CD4-positive, alpha-beta T cell treated with Interleukin-10 for 1 hour (primary cell): Measurements from ENCODE around the gene SEC24C.
"Not testable (repeated sequence)": the region's sequence is repeated elsewhere in the genome, so short reads cannot be mapped to it uniquely, and the experiment has no call there.

Experiments
- DNase-seq: peaks from one replicate; pipeline ENCODE4 v3.0.0-alpha.2; 2020

SEC24C gene

GRCh38 chr10:73731588-73732375, 12.4 kb upstream of the SEC24C start:
- DNase-seq = no peak

GRCh38 chr10:73732426-73732825, 11.7 kb upstream of the SEC24C start:
- DNase-seq = no peak

- no peak for DNase-seq
These were observed 11.1 kb upstream of the SEC24C start for GRCh38 chr10:73732931-73733623.

- no peak for DNase-seq
These were observed 10.0 kb upstream of the SEC24C start for GRCh38 chr10:73734028-73734720.

GRCh38 chr10:73734796-73735305, 9.3 kb upstream of the SEC24C start:
- no peak for DNase-seq

- DNase-seq = not testable (repeated sequence)
These were observed 3.5 kb upstream of the SEC24C start for GRCh38 chr10:73740501-73741254.

- no peak for DNase-seq
These were observed 1.8 kb upstream of the SEC24C start for GRCh38 chr10:73742454-73742734.

GRCh38 chr10:73743327-73743904, 756 bp upstream of the SEC24C start:
- no peak for DNase-seq

GRCh38 chr10:73744664-73744975, 448 bp downstream of the SEC24C start:
- DNase-seq = peak; percentile 57

GRCh38 chr10:73746721-73747120, 2.5 kb downstream of the SEC24C start:
- no peak for DNase-seq

- DNase-seq = no peak
These were observed 6.6 kb downstream of the SEC24C start for GRCh38 chr10:73750819-73751218.

- no peak for DNase-seq
These were observed 12.0 kb downstream of the SEC24C start for GRCh38 chr10:73756183-73756582.

GRCh38 chr10:73758704-73759511, 14.7 kb downstream of the SEC24C start:
- DNase-seq = peak; percentile 47

- peak; percentile 84 for DNase-seq
These were observed 15.4 kb downstream of the SEC24C start for GRCh38 chr10:73759512-73760115.

- DNase-seq = no peak
These were observed 17.6 kb downstream of the SEC24C start for GRCh38 chr10:73761781-73762180.

GRCh38 chr10:73762915-73763314, 18.7 kb downstream of the SEC24C start:
- DNase-seq = no peak

GRCh38 chr10:73763343-73763742, 19.2 kb downstream of the SEC24C start:
- DNase-seq = peak; percentile 71

GRCh38 chr10:73765066-73765465, 20.9 kb downstream of the SEC24C start:
- DNase-seq = no peak

- DNase-seq = peak; percentile 74
These were observed 24.7 kb downstream of the SEC24C start for GRCh38 chr10:73768881-73769280.

GRCh38 chr10:73769396-73769795, 25.2 kb downstream of the SEC24C start:
- no peak for DNase-seq

GRCh38 chr10:73771722-73772280, 27.6 kb downstream of the SEC24C start:
- peak; percentile 86 for DNase-seq
